ENCODE measurements around the gene SHTN1.
A peak's percentile ranks its signal among the peaks of the same experiment; 100 is the strongest.

Gene SHTN1

GRCh38 chr10:116972131-116972530 lies 32.9 kb downstream of the SHTN1 start:
- Histone ChIP-seq H3K4me3 (no peak overlapping the region), H4K20me1 (no peaks in the 10 kb centered on the region), H3K4me2 (no peak overlapping the region), H3K9me3 (replicated peaks in 1 of 11) (no peaks in the 10 kb centered on the region), H3K27me3 (no peaks in the 10 kb centered on the region), H3K4me1 (0 out of 20 replicates have a peak, but pooled peaks cover 0 to 7% (median 0%) of the 10 kb centered on the region in 10 experiments), H3K9ac (no peak overlapping the region), H3K27ac (no peak overlapping the region), H3K36me3 (peaks cover 0 to 10% (median 0%) of the 10 kb centered on the region in 11 experiments; a peak in 1 of 22 replicates)
- no peak for TF ChIP-seq Cebpa-rat (IDR thresholded peaks at IDR 0.05)

GRCh38 chr10:116970050-116970449 lies 34.9 kb downstream of the SHTN1 start:
- no peak for TF ChIP-seq Cebpa-rat (IDR thresholded peaks at IDR 0.05)
- no peak overlapping the region for H3K9ac ChIP-seq
- H3K27me3 ChIP-seq = no peaks in the 10 kb centered on the region
- H3K4me1 ChIP-seq = no peaks in the 10 kb centered on the region
- no peak overlapping the region for H3K27ac ChIP-seq
- H3K4me3 ChIP-seq = no peak overlapping the region
- H3K4me2 ChIP-seq = no peak overlapping the region
- peaks cover 0 to 21% (median 0%) of the 10 kb centered on the region in 11 experiments; a peak in 1 of 22 replicates for H3K36me3 ChIP-seq
- no peaks in the 10 kb centered on the region for H3K9me3 ChIP-seq (replicated peaks in 1 of 11)
- H4K20me1 ChIP-seq = no peaks in the 10 kb centered on the region

- no peaks in the 10 kb centered on the region for H3K9me3 ChIP-seq (replicated peaks in 1 of 11)
- H3K4me1 ChIP-seq = no peaks in the 10 kb centered on the region
- peaks cover 0 to 28% (median 0%) of the 10 kb centered on the region in 11 experiments; a peak in 1 of 22 replicates for H3K36me3 ChIP-seq
- H3K4me2 ChIP-seq = no peak overlapping the region
- no peak overlapping the region for H3K27ac ChIP-seq
- no peak for TF ChIP-seq Cebpa-rat (IDR thresholded peaks at IDR 0.05)
- no peak overlapping the region for H3K4me3 ChIP-seq
- no peaks in the 10 kb centered on the region for H3K27me3 ChIP-seq
- H4K20me1 ChIP-seq = no peaks in the 10 kb centered on the region
- H3K9ac ChIP-seq = no peak overlapping the region
Measured at GRCh38 chr10:116968331-116968730, 36.7 kb downstream of the SHTN1 start.

- H4K20me1 ChIP-seq = no peaks in the 10 kb centered on the region
- peaks cover 0 to 18% (median 0%) of the 10 kb centered on the region in 11 experiments; a peak in 1 of 22 replicates for H3K36me3 ChIP-seq
- H3K9ac ChIP-seq = no peak overlapping the region
- H3K4me2 ChIP-seq = no peak overlapping the region
- no peaks in the 10 kb centered on the region for H3K9me3 ChIP-seq (replicated peaks in 1 of 11)
- TF ChIP-seq Cebpa-rat (IDR thresholded peaks at IDR 0.05) = no peak
- no peaks in the 10 kb centered on the region for H3K27me3 ChIP-seq
- H3K27ac ChIP-seq = no peak overlapping the region
- H3K4me1 ChIP-seq = peaks cover 0 to 12% (median 0%) of the 10 kb centered on the region in 10 experiments; a peak in 4 of 20 replicates
- H3K4me3 ChIP-seq = no peak overlapping the region
Measured at GRCh38 chr10:116961406-116962251, 43.4 kb downstream of the SHTN1 start.

- Histone ChIP-seq H3K27ac (no peak overlapping the region), H3K9me3 (replicated peaks in 1 of 11) (no peaks in the 10 kb centered on the region), H3K4me2 (peak overlapping the region in 1 of 11 experiments; percentile 29; a peak in 3 of 22 replicates), H4K20me1 (no peaks in the 10 kb centered on the region), H3K4me3 (no peak overlapping the region), H3K36me3 (peaks cover 0 to 9% (median 0%) of the 10 kb centered on the region in 11 experiments; a peak in 1 of 22 replicates), H3K4me1 (peaks cover 0 to 17% (median 0%) of the 10 kb centered on the region in 10 experiments; a peak in 4 of 20 replicates), H3K9ac (no peak overlapping the region), H3K27me3 (no peaks in the 10 kb centered on the region)
- TF ChIP-seq Cebpa-rat (IDR thresholded peaks at IDR 0.05) = no peak
Measured at GRCh38 chr10:116960066-116960776, 44.8 kb downstream of the SHTN1 start.

- no peak; a peak in 1 of 22 replicates for TF ChIP-seq Cebpa-rat (IDR thresholded peaks at IDR 0.05)
- Histone ChIP-seq H3K27ac (peak overlapping the region in 4 of 11 experiments; percentile 38 to 58 (median 50); a peak in 9 of 22 replicates), H3K27me3 (no peaks in the 10 kb centered on the region), H4K20me1 (peaks cover 0 to 3% (median 0%) of the 10 kb centered on the region in 11 experiments; a peak in 2 of 22 replicates), H3K4me2 (peak overlapping the region in 4 of 11 experiments; percentile 3 to 67 (median 52); a peak in 5 of 22 replicates), H3K36me3 (peaks cover 0 to 15% (median 0%) of the 10 kb centered on the region in 11 experiments; a peak in 2 of 22 replicates), H3K9me3 (replicated peaks in 1 of 11) (no peaks in the 10 kb centered on the region), H3K4me1 (peaks cover 0 to 77% (median 11%) of the 10 kb centered on the region in 10 experiments; a peak in 14 of 20 replicates), H3K4me3 (no peak overlapping the region), H3K9ac (no peak overlapping the region)
Measured at GRCh38 chr10:116952729-116953128, 52.3 kb downstream of the SHTN1 start.

- Histone ChIP-seq H4K20me1 (peaks cover 0 to 3% (median 0%) of the 10 kb centered on the region in 11 experiments; a peak in 2 of 22 replicates), H3K4me2 (peak overlapping the region in 7 of 11 experiments; percentile 19 to 88 (median 74); a peak in 11 of 22 replicates), H3K27ac (peak overlapping the region in 7 of 11 experiments; percentile 6 to 83 (median 73); a peak in 13 of 22 replicates), H3K4me3 (peak overlapping the region in 1 of 10 experiments; percentile 5; a peak in 1 of 20 replicates), H3K9ac (peak overlapping the region in 4 of 11 experiments; percentile 51 to 63 (median 62); a peak in 9 of 22 replicates), H3K36me3 (peaks cover 0 to 15% (median 0%) of the 10 kb centered on the region in 11 experiments; a peak in 2 of 22 replicates), H3K27me3 (no peaks in the 10 kb centered on the region), H3K9me3 (replicated peaks in 1 of 11) (no peaks in the 10 kb centered on the region), H3K4me1 (peaks cover 0 to 68% (median 21%) of the 10 kb centered on the region in 10 experiments; a peak in 14 of 20 replicates)
- TF ChIP-seq Cebpa-rat (IDR thresholded peaks at IDR 0.05) = 0 out of 22 replicates have a peak, but pooled peaks of 1 of the 11 experiments have one; percentile 4
Measured at GRCh38 chr10:116948530-116948870, 56.5 kb downstream of the SHTN1 start.

GRCh38 chr10:116947841-116948529 lies 57.0 kb downstream of the SHTN1 start:
- Histone ChIP-seq H3K36me3 (peaks cover 0 to 18% (median 0%) of the 10 kb centered on the region in 11 experiments; a peak in 2 of 22 replicates), H3K27me3 (no peaks in the 10 kb centered on the region), H3K4me1 (peaks cover 0 to 63% (median 21%) of the 10 kb centered on the region in 10 experiments; a peak in 14 of 20 replicates), H3K4me2 (peak overlapping the region in 7 of 11 experiments; percentile 19 to 88 (median 74); a peak in 14 of 22 replicates), H3K27ac (peak overlapping the region in 8 of 11 experiments; percentile 17 to 83 (median 64); a peak in 13 of 22 replicates), H3K9ac (peak overlapping the region in 6 of 11 experiments; percentile 7 to 63 (median 56); a peak in 10 of 22 replicates), H3K9me3 (replicated peaks in 1 of 11) (no peaks in the 10 kb centered on the region), H4K20me1 (peaks cover 0 to 3% (median 0%) of the 10 kb centered on the region in 11 experiments; a peak in 2 of 22 replicates), H3K4me3 (peak overlapping the region in 1 of 10 experiments; percentile 5; a peak in 1 of 20 replicates)
- TF ChIP-seq Cebpa-rat (IDR thresholded peaks at IDR 0.05) = 0 out of 22 replicates have a peak, but pooled peaks of 1 of the 11 experiments have one; percentile 4
